Stimulated activated CD4-positive, alpha-beta T cell treated with anti-CD3 and anti-CD28 coated beads, Interleukin-1b, Interleukin-23, amount 100 ng/mL, for 4 hours (primary cell): ENCODE measurements around the gene SLC23A2.

ENCODE experiments used
- DNase-seq, 2 donors: peaks; one replicate each; pipeline ENCODE4 v3.0.0-alpha.2; 2020; ENCODE audit warnings: low read depth in 2 of 2

SLC23A2 gene

DNA sequence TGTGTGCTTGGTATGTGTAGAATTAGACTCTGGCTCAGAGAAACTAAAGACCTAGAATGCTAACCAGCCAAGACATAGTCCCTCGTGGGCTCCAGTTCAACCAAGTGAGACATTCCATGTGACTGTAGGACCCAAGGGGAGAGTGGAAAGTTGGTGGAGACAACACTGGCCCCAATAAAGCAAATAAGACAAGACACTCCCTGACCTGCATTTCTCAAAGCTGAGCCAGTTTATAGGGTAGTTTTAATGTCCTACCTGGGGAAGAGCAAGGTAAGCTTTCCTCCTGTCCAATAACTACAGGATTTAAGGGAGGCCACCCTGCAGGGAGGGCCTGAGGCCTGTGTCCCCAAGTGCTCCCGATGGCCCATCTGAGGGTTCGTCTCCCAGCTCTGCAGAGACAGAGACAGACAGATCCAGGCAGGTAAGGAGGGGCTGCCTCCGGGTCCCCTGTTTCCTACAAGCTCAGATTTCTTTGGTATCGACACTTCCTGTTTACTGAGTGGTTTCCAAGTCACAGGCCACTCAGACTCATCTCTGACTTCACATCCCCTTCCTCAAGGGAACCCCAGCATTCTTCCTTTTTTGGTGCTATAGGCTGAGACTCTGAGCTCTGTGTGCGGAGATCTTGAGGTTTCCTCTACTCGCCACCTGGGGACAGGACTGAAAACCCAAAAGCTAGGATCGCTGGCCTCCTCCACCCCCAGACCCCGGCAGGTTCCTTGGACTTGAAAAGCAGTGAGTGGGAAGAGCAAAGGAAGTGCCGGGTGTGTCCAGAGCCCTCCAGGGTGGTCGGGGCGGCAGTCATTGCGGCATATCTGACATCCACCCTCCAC lies 187.2 kb downstream of the SLC23A2 start:
- peak in 1 of 2 donors; percentile 52 for DNase-seq

DNA sequence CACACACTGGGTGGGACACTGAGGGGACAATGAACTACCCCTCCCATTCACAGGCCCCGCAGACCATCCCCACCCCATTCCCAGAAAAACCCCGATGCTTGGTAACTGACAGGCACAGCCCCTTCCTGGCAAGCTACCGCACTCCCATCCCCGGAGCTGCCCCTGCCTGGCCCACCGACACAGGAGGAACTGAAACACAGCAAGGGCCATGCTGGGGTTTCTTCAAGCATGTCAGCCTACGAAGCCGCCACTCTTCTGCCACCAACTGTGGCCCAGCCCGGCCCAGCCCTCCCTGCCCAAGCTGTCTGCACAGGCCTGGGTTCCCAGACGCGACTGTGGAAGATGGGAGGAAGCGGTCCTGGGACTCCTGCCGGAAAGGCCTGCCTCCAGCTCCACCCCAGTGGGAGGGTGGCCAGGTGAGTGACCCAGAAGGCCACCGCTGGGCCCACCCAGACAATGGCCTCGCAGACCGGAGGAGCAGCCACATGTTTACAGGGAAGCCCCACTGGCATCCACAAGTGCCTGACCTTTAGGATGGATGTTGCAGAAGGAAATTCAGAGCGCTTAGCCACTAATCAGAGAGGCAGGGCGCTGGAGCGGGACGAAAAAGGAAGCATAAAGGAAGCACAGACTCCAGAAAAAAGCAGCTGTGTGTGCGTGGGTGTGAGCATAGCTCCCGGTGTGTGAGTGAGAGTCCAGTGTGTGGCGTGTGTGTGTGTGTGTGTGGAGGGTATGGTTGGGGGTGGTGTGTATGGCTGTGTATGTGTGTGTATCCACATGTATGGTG lies 188.0 kb downstream of the SLC23A2 start:
- no peak for DNase-seq

DNA sequence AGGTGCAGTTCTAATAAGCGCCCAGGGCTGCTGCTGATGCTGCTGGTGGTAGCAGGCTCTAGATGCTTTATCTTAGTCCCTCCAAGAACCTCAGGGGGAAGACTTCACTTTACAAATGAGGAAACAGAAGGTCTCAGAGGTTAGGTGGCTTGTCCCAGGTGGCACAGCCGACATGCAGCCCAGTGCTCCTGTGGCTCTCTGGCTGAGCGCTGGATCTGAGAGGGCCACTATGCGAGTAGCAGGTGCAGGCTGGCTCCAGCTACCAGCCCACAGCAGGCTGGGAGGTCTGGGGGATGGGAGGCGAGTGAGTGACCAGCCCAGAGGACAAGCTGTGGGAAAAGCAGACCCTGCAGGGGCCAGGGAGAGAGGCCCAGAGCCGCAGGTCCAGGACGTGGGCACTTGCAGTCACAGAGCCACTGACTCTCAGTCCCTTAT lies 188.7 kb downstream of the SLC23A2 start:
- DNase-seq: no peak

DNA sequence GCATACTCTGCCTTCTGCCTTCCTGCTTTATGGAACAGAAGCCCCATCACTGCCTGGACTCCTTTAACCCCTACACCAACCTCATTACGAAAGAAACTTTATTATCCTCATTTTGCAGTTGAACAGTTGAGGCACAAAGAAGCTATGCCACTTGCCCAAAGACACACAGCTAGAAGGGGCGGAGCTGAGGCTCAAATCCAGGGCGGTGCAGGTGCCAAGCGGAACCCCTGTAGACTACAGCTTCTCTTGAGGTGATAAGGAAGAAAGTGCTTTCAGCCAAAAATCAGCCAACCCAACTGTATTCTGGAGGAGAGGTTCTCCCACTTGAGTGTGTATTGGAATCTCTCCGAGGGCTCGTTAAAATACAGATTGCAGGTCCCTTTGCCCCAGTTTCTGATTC lies 189.1 kb downstream of the SLC23A2 start:
- no peak for DNase-seq

DNA sequence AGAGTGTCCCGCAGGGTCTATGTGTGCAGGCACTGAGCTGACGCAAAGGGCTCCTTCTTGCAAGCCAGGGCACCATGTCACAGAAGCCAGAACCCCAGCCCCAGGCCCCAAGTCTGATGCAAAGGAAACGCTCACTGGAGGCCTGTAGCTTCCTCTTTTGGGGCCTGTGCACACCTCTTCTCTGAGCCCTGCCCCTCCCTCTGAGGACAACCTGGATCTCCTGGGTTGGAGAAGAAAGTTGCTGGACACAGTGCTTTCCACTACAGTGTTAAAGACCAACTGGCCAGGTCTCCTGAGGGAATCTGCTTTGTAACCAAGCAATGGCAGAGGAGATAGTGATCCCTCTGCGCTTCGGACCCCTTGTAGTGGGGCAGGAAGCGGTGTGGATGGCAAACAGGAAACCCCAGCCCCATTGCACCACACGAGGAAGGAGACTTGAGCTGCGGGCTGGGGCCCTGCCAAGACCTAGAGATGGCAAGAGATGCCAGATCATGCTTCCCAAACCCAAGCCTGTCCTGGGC lies 189.6 kb downstream of the SLC23A2 start:
- DNase-seq: no peak

DNA sequence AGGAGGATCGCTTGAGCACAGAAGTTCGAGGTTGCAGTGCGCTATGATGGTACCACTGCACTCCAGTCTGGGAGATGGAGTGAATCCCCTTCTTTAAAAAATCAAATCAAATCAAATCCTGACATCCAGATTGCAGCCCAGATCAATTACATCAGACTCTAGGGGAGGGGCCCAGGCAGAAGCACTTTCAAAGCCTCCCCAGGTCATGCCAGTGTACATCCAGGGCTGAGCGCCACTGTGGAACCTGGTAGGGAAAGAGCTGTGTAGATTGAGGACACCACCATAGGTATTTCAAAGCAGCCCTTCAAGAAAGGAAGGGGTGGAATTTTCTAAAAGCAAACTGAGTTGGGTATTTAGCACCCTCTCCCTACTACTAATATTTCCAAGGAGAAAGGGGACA lies 190.1 kb downstream of the SLC23A2 start:
- no peak for DNase-seq

DNA sequence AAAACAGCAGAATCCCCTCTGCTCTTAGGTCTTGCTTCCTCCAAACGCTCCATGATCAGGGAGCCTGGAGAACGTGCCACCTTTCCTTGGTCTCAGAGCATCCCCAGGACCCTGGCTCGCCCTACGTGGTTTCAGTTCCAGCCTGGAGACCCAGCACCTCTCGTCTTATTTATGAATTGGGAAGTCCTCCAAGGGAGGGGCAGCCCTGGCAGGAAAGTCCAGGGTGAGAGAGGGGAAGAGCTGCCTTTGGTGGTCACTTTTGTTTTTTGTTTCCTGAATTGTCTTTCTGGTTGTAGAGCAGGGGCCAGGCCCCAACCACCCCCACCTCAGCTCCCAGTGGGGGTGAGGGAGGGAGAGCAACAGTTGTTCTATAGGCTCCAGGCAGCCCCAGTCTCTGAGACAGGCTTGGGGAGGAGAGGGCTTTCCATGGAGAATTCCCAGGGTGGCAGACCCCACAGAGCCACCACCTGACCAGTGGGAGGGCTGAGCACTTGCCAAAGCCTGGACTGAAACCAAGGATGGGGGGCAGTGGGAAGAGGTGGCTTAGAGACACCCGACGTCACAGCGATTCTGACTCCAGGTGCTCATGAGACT lies 190.8 kb downstream of the SLC23A2 start:
- no peak for DNase-seq

DNA sequence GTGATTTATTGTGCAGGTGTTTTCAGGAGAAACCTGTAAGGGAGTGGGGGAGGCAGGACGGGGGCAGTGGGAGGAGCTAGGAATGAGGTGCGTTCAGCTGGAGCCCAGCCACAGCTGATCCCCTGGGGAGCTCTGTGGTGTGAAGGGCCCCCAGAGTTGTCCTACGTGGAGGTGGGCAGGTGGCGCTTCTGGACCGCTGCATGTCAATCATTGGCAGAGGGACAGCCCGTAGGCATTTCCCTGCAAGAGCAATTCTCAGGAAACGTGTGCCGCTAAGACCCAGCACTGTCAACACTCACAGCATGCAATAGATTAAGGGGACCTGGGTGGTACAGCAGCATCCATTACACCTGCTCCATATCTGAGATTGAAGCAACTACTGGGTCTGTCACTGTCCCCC lies 191.6 kb downstream of the SLC23A2 start:
- DNase-seq: no peak

DNA sequence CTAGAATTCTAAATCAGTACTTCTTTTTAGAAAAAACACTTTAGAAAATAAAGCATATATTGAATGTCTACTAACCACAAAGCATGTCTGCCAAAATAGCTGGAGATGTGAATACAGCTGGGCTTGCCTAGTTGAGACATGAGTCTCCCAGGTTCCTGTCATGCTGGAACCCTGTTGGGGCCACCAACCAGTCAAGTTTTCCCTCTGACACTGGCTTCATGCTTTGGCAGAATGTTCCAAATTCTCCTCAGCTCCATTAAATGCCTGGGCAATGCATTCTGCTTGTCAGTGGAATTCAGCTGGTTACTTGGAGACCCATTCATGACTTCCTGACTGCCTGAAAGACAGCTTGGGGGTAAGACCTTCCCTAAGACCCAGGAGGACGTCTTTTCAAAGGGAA lies 192.4 kb downstream of the SLC23A2 start:
- DNase-seq: no peak

DNA sequence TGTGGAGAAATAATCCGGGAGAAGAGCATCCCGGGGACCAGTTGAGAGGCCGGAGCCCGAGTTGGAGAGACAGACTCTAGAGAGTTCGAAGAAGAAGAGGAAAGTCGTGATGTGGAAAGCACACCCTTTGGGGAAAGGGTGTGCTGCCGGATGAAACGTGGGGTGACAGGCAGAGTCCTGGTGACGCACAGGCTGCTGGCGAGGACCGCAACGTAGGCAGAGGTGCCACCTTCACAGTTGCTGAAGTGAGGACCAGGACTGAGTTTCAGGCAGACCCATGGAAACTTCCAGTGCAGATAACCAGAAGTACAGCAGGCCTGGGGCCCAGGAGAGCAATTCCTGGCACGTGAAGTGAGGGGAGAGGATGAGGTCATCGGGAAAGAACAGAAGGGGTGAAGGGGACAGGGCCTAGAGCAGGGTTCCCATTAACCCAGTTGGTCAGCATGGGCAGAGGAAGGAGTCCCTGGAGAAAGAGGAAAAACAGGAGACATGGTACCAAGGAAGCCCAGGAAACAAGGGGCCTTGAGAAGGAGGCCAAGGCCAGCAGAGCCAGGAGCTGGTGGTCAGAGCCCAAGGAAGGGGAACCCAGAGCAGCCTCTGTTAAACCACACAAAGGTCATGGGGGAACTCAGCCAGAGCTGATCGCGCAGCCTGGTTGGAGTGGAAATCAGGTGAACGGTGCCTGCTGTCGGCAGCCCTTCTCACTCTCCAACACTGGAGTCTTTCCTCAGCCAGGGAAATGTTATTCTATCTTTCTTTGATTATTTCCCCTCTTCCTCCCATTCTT lies 195.5 kb downstream of the SLC23A2 start:
- DNase-seq: no peak

DNA sequence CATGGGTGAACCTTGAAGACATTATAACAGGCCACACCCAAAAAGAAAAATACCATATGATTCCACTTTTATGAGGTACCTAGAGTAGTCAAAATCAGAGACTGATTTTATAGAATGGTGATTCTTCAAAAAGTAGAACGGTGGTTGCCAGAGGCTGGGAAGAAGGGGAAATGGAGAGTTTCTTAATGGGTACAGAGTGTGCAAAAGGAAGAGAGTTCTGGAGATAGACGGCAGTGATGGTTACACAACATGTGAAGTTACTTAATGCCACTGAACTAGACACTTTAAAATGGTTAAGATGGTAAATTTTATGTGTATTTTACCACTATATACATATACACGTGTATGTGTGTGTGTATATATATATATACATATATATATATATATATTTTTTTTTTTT lies 198.8 kb downstream of the SLC23A2 start:
- no peak for DNase-seq
